HL-60 (cell line): Measurements from ENCODE around the gene FEZF2.

Source experiments
- CTCF ChIP-seq: IDR thresholded peaks from one replicate; pipeline ENCODE4 v1.5.1; 2011; ENCODE audit warnings: low read length, control low read depth, inconsistent platforms; ENCODE audit not compliant: insufficient read depth
- GABPA ChIP-seq: IDR thresholded peaks from 2 replicates; pipeline ENCODE4 v1.6.1; 2012; ENCODE audit warnings: low read depth
- POLR2AphosphoS5 ChIP-seq: IDR thresholded peaks from 2 replicates; pipeline ENCODE4 v1.6.1; 2012; ENCODE audit warnings: low read depth
- REST ChIP-seq: IDR thresholded peaks from 2 replicates; pipeline ENCODE4 v1.6.1; 2012; ENCODE audit warnings: low read depth; ENCODE audit not compliant: insufficient replicate concordance
- SPI1 ChIP-seq: IDR thresholded peaks from 2 replicates; pipeline ENCODE4 v1.6.1; 2012; ENCODE audit warnings: low read depth, mild to moderate bottlenecking, borderline replicate concordance

GRCh38 chr3:62415312-62415801, 42.0 kb upstream of the FEZF2 start:
- TF ChIP-seq POLR2AphosphoS5 (no peak), REST (no peak), CTCF (no peak), GABPA (no peak), SPI1 (no peak)
